HL-60/S4 treated with retinoic acid at 250 ng/mL for 4 days and 3 days (cell line): ENCODE data around the gene MRPL40.

Experiments used
- in situ Hi-C: fragments of 300-500 bp; cut with MboI; formaldehyde crosslinking; loops from 2 replicates; pipeline ENCODE4 v1.7.0; 2022; ENCODE audit warnings: low sequenced_read_pairs

MRPL40 gene

DNA sequence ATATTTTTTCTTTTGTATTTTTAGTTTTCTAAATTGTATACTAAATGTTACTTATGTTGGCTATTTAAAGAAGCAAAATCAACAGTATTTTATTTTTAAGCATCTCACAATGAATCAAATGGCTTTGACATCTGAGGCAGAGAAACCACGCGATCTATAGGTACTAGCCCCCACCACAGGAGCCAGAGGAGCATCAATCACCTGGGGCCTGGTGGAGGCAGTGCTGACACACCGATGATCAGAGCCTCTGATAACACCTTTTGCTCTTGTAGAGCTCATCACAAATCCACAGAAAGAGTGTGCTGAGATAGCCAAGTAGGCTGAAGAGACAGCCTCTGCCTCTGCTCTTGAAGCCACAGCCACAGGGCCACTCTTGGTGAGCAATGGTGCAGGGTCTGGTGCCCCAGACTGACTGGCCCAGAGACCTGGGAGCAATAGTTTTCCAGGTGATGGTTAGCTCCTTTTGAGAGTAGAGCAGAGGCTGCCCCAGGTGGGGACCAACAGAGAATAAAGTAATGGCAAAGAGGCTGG, 26.0 kb upstream of the MRPL40 start:
- in situ Hi-C loops = no loop called here

DNA sequence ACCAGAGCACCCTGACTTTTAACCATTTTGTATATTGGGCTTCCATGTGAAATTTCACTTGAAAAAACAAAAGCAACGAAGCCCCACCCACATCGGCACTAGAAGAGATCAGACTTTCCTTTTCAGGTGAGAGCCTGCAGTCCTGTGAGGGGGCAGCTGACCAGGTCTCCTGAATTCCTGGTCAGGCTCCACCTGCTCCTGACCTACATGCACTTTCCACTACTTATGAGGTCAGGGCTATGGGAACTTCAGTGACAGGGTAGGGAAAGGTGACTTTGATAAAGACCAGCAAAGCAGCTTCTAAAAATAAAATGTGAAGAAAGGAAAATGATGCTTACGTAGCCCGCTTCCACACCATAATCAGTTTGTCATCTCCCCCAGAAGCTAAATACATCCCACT, 25.5 kb upstream of the MRPL40 start:
- in situ Hi-C loops = no loop called here

DNA sequence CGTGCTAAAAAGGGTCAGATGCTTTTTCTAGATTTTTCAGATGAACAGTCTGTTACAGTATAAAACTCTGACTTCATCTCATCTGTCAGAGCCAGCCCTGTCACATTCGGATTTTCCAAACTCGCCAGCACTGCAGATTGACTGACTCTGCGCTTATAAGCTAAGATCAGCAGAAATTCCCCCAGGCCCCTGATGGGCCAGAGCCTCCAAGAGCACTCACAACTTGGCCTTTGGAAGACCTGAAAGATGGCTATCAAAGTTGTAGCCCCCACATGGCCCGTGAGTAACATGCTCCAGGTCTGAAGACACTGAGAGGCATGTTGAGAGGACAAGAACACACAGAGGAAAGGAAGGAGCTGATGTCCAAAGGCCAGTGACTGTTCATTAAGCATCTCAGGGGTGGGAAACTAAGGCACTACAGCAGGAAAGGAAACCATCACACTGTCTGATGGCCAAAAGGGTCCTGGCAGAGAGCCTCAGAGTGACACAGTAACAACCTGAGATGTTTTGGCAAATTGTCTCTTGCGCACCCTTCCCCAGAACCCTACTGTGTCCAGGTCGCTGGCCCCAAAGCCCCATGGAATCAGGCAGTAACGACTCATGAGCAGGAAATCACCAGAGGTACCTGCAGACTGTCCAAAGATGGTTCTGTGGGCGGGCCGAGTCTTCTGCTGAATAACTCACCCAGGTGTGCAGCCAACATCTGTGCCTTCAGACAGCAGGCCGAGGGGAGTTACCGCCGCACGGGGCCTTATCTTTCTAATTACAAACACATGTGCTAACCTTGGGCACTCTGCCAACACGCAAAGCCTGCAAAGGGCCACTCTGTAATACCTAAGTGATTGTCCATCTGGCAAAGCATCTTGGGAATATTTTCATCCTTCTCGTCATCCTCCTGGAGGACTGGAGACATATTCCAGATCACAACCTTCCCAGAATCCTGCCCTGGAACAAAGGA, 24.4 kb upstream of the MRPL40 start:
- in situ Hi-C loops = no loop called here

DNA sequence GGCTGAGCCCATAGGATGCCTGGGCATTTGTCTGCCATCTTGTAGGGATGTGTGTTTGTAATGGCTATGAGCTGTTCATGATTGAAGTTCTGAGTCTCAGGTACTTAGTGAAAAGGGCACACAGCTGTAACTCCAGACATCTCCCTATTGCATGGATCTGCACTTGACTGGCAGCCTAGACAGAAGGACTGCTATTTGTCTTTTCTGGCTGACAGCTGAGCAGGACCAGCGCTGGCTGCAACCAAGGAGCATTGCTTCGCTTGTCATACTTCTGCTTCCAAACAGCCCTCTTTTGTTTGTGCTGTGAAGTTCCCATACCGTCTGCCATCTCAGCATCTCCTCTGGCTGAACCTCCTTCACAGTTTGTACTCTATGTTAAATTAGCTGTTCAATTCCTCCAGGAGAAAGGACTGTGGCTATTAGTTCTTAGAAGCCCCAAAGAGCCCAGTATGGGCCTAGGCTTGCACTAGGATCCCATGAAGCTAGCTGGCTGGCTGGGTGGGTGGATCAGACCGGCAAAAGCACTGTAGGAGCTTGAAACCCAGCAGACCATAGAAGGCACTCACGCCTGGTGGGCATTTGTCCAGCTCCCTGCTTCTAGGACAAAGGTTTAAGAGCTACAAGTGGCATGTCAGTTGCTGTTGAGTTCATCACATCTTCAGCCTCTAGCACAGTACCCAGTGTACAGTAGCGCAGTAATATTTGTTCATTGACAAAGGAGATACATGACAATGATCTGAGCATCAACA, 21.2 kb upstream of the MRPL40 start:
- in situ Hi-C loops = no loop called here

DNA sequence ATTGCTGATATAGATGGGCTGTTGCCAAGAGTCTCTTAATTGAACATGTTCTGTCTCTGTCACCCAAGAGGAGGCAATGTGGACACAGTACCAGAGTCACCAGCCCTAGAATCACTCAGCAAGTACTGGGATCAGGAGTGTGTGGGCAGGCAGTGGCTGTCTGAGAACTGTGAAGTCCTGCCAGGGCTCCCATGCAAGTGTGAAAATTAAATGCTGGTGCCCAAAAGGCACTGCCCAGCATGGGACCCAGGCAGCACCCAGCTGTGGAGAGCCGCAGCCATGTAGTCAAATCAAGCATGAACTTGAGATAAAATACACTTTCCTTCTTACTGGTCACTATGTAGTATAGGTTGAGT, 20.7 kb upstream of the MRPL40 start:
- in situ Hi-C loops = no loop called here

DNA sequence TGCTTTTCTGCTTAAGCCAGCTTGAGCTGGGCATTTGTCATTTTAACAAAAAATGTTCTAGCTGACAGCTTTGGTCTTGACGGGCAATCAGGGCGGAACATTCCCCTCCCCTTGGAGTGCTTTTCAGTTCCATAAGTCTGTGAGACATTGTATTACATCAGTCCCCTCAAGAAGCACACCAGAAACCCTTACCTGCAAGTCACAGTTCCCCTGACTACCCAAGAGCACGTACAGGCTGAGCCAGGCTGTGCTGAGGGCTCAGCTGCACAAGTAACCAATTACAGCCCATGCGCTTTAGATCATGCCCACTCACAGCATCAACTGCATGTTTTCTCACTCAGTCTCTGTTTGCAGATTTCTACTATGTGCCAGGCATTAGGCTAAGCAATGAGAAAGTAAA, 19.9 kb upstream of the MRPL40 start:
- in situ Hi-C loops = no loop called here

DNA sequence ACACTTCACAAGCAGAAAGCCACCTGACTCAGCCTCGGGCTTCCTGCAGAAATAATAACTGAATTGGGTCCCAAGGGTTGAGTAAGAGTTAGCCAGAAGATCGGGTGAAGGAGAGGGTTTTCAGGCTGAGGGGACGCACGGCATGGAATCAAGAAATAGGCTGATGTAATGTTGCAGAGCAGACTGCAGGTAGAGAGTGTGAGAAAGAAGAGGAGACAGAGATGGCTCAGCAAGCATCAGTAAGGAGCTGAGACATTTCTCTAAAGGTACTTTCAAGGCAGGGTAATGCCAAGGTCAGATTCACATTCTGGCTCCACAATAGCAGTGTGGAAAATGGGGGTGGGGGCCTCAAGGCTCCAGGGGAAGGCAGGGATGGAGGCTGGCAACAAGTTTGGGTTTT, 19.4 kb upstream of the MRPL40 start:
- in situ Hi-C loops = no loop called here

DNA sequence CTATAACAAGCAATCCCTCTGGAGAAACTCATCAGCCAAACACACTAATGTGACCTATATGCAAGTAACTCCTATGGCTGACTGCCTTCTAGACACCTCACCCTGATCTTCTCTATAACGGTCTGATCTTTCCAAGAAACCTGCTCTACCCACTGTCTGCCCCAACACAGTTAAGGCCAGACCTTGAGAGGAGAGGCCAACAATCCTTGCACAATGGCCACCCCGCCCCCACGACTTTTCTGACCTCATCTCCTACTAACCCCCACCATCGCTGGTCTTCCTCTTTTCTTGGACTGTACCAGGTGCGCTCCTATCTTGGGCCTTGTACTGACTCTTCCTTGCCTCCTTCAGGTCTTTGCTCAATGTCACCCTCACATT, 13.3 kb upstream of the MRPL40 start:
- in situ Hi-C loops = no loop called here

GRCh38 chr22:19419464-19420178, 12.7 kb upstream of the MRPL40 start:
- in situ Hi-C loops = no loop called here

DNA sequence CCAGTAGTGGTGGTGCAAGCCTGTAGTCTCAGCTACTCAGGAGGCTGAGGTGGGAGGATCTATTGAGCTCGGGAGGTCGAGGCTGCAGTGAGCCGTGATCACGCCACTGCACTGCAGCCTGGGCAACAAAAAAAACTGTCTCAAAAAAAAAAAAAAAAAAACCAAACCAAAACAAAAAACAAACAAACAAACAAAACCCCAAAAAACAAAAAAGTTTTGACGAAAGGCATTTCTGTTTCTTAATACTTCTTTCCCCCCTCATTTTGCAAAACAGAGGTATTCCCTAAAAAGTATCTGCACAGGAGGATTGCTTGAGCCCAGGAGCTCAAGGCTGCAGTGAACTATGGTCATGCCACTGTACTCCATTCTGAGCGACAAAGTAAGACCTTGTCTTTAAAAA, 12.0 kb upstream of the MRPL40 start:
- in situ Hi-C loops = no loop called here

DNA sequence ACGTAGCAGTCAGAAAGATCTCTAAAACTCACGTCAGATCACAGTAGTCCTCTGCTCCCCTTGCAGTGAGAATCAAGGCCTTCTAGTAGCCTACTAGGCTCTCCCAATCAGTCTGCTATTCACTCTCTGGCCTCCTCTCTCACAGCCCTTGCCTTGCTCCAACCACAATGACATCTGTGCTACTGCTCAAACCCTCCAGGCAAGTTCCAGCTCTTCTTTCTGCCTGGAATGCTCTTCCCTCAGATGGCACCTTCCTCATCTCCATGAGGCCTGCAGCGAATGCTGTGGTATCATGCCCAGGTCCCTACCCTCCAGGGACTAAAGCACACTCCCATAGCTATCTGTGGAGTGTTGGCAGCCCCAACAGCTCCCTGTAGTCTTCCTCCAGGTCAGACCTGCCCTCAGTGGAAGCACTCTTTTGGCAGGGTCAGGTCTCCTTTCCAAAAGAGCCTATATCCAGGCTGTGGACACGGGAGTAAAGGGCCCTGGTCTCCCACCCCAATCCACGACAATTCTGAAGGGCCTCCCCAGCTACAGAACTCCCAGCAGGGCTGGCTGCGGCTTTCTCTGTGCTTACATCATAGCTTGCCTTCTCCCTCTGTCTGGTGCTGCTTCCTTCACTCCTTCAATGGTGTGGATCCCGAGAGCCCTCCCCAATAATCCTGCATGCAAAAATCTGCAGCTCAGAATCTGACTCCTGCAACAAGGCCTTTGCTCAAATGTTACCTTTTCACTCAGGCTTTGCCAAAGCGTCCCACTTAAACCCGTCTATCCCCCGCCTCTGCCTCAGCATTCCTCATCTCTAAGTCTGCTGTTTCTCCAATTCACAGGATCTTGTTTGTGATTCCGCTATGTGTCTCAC, 9.7 kb upstream of the MRPL40 start:
- in situ Hi-C loops = no loop called here

DNA sequence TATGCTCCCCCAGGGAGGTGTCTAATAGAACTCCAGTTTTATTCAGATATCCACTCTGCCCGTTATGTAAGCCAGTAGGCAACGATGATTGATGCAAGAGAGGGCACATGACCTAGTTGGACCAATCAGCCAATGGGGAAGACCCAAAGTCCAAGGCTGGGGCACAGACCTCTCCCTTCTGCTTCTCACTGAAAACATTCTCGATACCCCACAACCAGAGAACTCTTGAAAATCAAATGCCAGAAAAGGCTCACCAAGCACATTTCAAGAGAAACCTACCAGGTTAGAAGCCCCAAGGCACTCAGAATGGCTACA, 8.2 kb upstream of the MRPL40 start:
- in situ Hi-C loops = no loop called here

DNA sequence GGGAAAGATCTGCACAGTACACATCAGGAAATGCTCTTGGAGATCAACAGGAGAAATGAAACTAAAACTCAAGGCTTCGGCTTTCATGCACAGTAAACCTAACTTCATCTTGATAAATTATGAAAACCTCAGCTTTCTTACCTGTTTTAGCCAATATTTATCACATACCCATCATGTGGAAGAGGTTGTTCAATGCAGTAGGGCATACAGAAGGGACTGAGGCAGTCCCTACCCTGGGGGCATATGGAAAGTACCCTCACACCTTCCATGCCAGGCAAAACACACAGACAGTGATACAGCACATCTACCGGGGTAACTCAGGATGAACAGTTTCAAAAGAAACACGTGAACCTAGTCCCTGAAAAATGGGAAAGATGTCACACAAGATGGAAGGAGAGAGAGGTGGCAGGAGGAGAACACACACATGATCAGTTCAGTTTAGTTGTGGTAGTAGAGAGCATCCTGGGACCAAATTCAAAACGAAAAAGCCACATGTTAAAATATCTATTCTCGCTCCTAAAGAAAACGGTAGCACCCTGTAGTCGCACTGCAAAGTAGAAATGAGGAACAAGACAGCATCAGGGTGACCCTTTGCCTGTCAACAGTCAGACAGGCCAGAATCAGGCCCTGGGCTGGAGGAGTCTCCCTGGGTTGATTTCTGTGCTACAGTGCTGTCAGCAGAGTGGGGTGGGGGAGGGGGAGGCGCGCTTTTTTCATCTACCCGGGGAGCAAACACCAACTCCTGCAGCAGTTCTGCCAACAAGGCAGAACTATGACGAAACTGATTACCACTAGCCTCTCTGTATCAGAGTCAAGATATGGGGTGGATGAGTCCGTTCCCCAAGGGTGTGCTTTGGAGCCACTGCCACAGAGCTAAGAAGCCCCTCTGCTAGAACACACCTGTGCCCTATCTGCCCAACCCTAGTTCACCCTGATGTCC, 2.1 kb upstream of the MRPL40 start:
- in situ Hi-C loops = loop anchor here (10.0 kb wide), 1 partner anchor 55 kb away; no protein-coding TSS in a partner anchor

DNA sequence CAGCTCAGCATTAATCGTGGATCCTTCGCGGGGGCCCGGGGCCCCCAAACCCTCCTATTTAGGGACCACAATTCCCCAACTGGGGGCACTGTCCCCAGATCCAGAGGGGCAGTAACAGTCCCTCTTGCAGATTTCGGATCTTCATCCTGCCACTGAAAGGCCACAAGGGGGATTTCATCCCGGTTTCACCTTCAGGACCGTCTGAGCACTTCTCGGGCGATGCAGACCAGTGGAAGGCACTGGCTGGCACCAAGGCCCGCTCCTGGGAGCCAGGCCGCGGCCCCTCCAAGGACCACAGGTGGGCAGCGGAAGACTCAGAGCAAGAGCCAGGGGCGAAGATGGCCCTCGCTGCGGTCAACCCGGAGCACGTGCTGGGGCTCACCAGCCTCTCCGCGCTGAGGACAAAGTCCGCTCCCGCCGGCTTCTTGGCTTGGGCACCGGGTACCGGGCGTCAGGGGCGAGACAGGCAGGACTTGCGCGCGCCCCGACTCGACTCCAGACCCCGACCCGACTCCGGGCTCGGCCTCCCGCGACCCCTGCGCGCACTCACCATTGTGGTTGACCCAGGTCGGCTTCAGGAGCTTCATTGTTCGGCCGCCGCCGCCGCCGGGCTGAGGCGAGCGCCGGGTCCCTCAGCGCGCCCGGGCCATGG, 1.3 kb upstream of the MRPL40 start:
- in situ Hi-C loops = loop anchor here (10.0 kb wide), 1 partner anchor 56 kb away; no protein-coding TSS in a partner anchor

DNA sequence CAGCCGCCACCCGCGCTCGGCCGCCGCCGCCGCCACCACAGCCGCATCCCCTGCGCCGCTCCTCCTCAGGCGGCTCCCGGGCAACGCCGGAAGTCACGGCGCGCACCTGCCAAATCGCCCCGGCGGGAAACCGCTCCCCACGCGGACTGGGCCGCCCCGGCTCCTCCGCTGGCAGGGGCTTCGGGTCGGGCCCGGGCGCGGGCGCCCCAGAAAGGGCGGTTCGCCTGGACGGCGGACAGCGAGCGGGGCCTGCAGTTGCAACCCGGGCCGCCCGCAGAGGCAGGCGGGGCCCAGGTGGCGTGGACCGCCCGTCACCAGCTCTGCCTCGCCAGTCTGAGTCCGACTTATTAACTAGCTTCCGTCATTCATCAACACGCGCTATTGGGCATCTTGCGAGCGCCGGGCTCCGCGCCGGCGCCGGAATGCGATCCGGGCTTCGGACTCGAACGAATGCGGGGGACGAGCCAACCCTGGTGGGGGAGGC, 654 bp upstream of the MRPL40 start, which contains the start of gene HIRA:
Gene HIRA, minus strand, starts transcription at position 85 of the 484 bp plus-strand sequence. CDS start 257 bp downstream, outside the sequence.
- in situ Hi-C loops = loop anchor here (10.0 kb wide), 1 partner anchor 57 kb away; no protein-coding TSS in a partner anchor

GRCh38 chr22:19434401-19434800, 2.1 kb downstream of the MRPL40 start:
- in situ Hi-C loops = loop anchor here (10.0 kb wide), 1 partner anchor 60 kb away; no protein-coding TSS in a partner anchor

DNA sequence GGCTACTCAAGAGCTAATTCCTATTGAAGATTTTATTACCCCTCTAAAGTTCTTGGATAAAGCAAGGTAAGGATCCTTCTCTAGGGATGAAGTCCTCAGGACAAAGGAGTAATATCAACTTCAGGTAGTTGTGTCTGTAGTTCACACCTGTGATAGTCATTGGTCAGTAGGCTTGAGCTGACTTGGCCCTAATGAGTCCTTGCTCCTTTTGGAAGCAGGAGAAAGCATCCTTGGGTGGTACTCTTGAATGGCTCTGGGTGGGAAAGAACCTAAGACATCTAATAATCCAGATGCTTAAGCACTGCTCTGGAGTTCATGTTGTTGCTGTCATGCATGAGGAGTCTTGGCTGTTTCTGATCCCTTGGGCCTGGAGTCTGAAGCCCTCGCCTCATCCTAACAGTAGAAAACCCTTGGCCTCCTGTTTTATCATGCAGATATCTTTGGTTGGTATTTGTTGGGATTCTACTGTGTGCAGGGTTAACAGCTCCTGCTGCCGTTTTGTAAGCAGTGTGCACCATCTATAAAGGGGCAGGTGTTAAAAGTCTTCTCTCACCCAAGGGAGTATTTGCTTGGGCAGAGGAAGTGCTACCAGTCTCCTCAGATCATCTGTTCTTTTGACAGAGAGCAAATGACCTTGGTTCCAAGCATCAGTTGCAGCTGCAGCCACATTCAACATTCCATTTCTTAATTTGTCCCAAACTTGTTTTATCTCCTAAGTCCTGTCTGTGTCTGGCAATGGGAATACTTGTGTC, 2.7 kb downstream of the MRPL40 start:
- in situ Hi-C loops = loop anchor here (10.0 kb wide), 1 partner anchor 60 kb away; no protein-coding TSS in a partner anchor
